ENCODE results near the gene CYB561.

DNA sequence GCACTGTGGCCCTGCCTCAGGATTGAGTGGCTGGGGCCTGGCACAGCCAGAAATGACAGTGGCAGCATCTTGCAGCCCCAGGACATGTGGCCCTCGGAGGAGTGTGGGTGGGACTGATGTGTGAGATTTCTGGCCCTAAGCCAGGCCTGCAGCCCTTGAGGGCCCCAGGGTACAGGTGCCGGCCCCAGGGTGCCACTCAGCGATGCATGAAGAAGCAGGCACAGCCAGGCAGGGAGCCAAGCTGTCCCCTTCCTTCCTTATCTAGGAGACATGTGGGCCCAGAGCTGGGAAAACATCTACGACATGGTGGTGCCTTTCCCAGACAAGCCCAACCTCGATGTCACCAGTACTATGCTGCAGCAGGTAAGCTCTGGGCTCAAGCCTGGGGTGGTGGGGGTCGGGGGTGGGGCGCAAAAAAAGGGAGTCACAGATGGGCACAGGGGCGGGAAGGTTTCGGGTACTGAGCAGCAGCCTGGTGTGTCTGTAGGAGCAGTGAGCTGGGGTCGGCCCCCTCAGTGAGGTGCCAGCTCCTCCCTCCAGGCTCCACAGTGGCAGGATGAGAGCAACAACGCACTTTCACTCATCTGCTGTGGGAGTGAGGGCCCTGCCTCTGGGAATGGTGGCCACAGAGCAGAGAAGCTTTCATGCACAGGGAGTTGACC lies 34.9 kb upstream of the CYB561 start:
- TF ChIP-seq TCF7L2 (IDR thresholded peaks at IDR 0.05; ENCODE audit: low read depth, low read length) = no peak
- no peak for TF ChIP-seq POLR2AphosphoS5 (IDR thresholded peaks at IDR 0.05; ENCODE audit: control insufficient read depth, insufficient read depth, low read depth, low read length)
